Effector CD8-positive, alpha-beta T cell (primary cell): Measurements from ENCODE around the gene DNAH7.
"Not testable (repeated sequence)": the region's sequence is repeated elsewhere in the genome, so short reads cannot be mapped to it uniquely, and the experiment has no call there.

ENCODE experiments used
- DNase-seq: peaks from one replicate; lab custom pipeline; 2025; lab: John Stamatoyannopoulos, UW

Gene DNAH7

DNA sequence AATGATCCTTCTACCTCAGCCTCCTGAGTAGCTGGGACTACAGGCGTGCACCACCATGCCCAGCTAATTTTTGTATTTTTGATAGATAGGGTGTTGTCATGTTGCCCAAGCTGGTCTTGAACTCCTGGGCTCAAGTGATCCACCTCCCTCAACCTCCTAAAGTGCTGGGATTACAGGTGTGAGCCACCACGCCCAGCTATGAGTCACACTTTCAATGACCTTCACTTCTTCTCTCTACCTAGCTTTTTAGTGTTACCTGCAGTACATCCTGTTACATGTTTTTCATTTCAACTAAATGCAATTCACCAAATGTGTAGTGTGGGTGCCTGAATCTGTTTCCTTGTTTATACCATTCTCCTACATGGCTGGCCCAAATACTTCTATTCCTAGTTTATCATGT lies 347.6 kb downstream of the DNAH7 start:
- no peak for DNase-seq

DNA sequence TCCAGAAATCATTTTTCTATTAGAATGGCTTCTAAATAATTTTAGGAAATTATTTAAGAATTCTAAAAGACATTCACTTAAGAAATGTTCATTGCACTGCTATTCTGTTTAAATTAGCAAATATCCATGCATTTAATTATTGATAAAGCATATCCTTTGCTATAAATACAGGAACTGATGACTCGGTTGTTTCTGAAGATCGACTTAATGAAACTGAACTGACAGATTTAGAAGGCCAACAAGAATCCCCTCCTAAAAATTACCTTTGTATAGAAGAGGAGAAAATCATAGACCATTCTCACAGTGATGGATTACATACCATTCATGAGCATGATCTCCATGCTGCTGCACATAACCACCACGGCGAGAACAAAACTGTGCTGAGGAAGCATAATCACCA lies 352.2 kb downstream of the DNAH7 start:
- no peak for DNase-seq

DNA sequence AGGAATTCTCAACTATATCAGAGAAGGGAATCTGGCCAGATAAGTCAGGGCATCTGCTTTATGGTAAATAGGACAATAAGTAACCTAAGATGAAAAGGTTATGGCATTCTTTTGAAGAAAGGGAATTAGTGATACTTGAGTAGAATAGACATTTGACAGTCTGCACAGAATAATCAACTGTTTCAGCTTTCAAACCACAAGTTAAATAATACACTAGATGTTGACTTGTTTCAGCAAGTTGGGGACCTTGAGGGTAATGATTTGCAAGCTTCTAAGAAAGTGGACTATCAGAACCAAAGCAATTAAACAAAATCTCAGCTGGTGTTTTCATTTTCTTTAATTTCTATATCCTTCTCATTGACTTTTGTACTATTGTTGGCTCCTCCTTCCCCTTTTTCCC lies 357.2 kb downstream of the DNAH7 start:
- DNase-seq = no peak

GRCh38 chr2:195709901-195710806 lies 358.5 kb downstream of the DNAH7 start:
- DNase-seq = no peak

- DNase-seq = no peak
These were observed 362.3 kb downstream of the DNAH7 start for GRCh38 chr2:195706161-195706900.

DNA sequence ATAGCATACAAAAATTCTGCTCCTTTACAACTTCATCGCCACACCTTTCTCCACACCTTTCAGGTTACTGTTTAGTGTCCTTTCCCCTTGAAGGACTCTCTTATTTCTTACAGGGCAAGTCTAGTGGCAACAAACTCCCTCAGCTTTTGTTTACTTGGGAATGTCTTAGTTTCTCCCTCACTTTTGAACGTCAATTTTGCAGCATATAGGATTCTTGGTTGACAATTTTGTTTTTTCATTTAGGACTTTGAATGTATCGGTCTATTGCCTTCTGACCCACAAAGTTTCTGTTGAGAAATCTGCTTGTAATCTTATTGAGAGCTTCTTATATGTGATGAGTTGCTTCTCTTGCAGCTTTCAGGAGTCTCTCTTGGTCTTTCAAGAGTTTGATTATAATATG lies 368.2 kb downstream of the DNAH7 start:
- no peak for DNase-seq

DNA sequence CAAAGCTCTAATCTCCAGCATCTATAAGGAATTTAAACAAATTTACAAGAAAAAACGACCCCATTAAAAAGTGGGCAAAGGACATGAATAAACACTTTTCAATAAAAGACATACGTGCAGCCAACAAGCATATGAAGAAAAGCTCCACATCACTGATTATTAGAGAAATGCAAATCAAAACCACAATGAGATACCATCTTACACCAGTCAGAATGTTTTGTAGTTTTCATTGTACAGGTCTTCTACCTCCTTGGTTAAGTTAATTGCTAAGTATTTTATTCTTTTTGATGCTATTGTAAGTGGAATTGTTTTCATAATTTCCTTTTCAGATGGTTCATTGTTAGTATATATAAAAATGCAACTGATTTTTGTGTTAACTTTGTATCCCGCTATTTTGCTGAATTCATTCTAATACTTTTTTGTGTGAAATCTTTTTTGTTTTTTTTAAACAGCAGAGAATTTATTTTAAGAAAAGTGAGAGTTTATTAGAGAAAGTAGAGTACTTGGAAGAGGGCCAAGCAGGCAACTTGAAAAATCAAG lies 370.9 kb downstream of the DNAH7 start:
- DNase-seq = no peak

- no peak for DNase-seq
These were observed 372.6 kb downstream of the DNAH7 start for GRCh38 chr2:195696012-195696411.

GRCh38 chr2:195695002-195695631 lies 373.5 kb downstream of the DNAH7 start:
- DNase-seq = no peak

GRCh38 chr2:195694553-195694952 lies 374.1 kb downstream of the DNAH7 start:
- DNase-seq = no peak

DNA sequence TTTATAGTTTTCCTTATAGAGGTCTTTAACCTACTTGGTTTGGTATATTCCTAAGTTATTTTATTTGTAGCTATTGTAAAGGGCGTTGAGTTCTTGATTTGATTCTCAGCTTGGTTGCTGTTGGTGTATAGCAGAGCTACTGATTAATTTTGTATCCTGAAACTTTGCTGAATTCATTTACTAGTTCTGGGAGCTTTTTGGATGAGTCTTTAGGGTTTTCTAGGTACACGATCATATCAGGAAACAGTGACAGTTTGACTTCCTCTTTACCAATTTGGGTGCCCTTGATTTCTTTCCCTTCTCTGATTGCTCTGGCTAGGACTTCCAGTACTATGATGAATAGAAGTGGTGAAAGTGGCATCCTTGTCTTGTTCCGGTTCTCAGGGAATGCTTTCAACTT lies 376.1 kb downstream of the DNAH7 start:
- not testable (repeated sequence) for DNase-seq
